Smooth muscle cell (in vitro differentiated cells): Measurements from ENCODE around the gene CACNA2D1. TPM values are rescaled to one million over a fixed set of nuclear protein-coding genes. Genes with fewer than 3 reads are reported as not detected.

Experiments used
- DNase-seq: peaks from one replicate; lab custom pipeline; 2025; ENCODE audit not compliant: unreplicated experiment; lab: John Stamatoyannopoulos, UW
- H2AFZ ChIP-seq: fragments of 200-600 bp; sonication (generic); 2 replicates; pipeline ENCODE4 v1.6.0; 2016; ENCODE audit warnings: antibody characterized with exemption, low read depth, mild to moderate bottlenecking
- H3F3A ChIP-seq: fragments of 200-600 bp; sonication (generic); 2 replicates; pipeline ENCODE4 v1.6.0; 2017; ENCODE audit warnings: antibody characterized with exemption, low read depth
- H3K27ac ChIP-seq: fragments of 200-600 bp; sonication (generic); 2 replicates; pipeline ENCODE4 v1.5.1; 2016; ENCODE audit warnings: low read depth, mild to moderate bottlenecking
- H3K27me3 ChIP-seq: fragments of 200-600 bp; sonication (generic); 2 replicates; pipeline ENCODE4 v1.6.1; 2016; ENCODE audit warnings: low read depth, mild to moderate bottlenecking
- H3K36me3 ChIP-seq: fragments of 200-600 bp; sonication (generic); 2 replicates; pipeline ENCODE4 v1.5.1; 2016; ENCODE audit warnings: low read depth
- H3K4me1 ChIP-seq: fragments of 200-600 bp; sonication (generic); 2 replicates; pipeline ENCODE4 v1.5.1; 2016; ENCODE audit warnings: low read depth
- H3K4me2 ChIP-seq: fragments of 200-600 bp; sonication (generic); 2 replicates; pipeline ENCODE4 v1.6.0; 2016; ENCODE audit warnings: mild to moderate bottlenecking
- H3K4me3 ChIP-seq: fragments of 200-600 bp; sonication (generic); 2 replicates; pipeline ENCODE4 v1.5.1; 2016; ENCODE audit warnings: mild to moderate bottlenecking
- H3K79me2 ChIP-seq: fragments of 200-600 bp; sonication (generic); 2 replicates; pipeline ENCODE4 v1.6.0; 2016; ENCODE audit warnings: low read depth, mild to moderate bottlenecking
- H3K9ac ChIP-seq: fragments of 200-600 bp; sonication (generic); 2 replicates; pipeline ENCODE4 v1.6.0; 2016; ENCODE audit warnings: low read depth
- H3K9me3 ChIP-seq: fragments of 200-600 bp; sonication (generic); replicated peaks from 2 replicates; pipeline ENCODE4 v1.5.1; 2016; ENCODE audit warnings: low read depth
- H4K20me1 ChIP-seq: fragments of 200-600 bp; sonication (generic); 2 replicates; pipeline ENCODE4 v1.6.0; 2016; ENCODE audit warnings: low read depth
- WGBS: methylation state at CpG from one replicate; pipeline ENCODE4 v1.1.7; 2016; ENCODE audit warnings: low lambda C conversion rate; 5-methylcytosine and 5-hydroxymethylcytosine counted together
- polyA plus RNA-seq: library from polyadenylated mRNA; unstranded; fragments of >200 nt; fragmentation: Nextera tagmentation; extraction: Ambion mirVana; gene quantifications from 2 replicates; pipeline ENCODE4 v1.2.1, GENCODE V29; 2016
- total RNA-seq: library from RNA; depleted of rRNA; stranded (reverse); fragments of >200 nt; gene quantifications from 2 replicates; pipeline ENCODE4 v1.2.3, GENCODE V29; 2014
- TF ChIP-seq, protein P1 (sequence below): fragments of 200-600 bp; sonication (generic); IDR thresholded peaks from 2 replicates; pipeline ENCODE4 v1.5.1; 2017; ENCODE audit warnings: borderline replicate concordance, mild to moderate bottlenecking, antibody characterized with exemption; ENCODE audit not compliant: insufficient read depth, poor library complexity, severe bottlenecking

The CACNA2D1 gene
- total and polyA plus RNA-seq, 2 experiments from 2014 or later, result 4.1 to 39.3 TPM

DNA sequence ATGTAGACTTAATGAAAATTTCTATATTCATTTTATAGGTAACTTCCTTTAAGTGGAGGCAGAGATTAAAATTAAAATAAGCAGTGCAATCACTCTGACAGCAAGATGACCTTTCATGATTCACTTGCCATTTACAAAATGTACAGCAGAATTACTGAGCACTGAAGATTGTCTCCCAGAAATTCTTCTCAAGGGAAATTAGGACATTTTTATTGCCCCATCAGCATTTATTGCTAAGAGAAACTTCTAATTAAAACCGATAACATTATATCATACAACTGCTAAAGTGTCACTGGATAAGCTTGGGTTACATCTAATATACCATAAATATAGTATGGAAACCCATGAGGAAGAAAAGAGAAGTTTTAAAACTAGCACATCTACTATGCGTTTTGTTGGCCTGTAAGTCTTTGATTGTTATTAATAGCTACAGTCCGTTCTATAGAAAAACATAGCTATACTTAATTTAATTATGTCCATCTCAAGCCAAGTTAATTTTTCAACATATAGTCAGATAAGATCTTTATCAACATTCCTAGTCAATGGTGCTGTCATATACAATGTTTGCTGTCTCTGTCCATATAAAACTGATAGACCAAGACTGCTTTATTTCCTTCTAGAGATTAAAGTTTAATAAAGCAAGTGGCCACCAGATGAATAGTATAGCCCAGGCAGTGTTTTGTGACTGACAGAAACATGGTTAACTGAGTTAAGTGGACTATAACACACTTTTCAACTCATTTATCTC, 456.7 kb downstream of the CACNA2D1 start:
- H3K4me1 ChIP-seq, result no peaks in the 10 kb centered on the region

DNA sequence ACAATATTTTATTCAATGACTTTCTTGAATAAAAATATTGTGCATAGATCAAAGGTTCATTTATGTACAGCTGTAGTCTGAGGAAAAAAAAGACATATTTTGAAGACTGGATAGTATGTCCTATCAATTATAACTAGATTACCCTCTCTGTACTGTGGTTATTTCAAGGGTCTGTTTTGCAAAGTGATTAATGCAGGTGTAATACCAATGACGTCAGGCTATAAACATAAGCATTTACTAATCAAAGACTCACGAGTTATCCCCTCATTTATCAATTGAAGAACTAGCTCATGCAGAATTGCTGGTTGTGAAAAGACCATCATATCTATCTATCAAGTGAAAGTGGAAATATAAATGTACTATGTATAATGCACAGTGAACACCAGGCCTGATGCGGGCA, 460.2 kb downstream of the CACNA2D1 start:
- no peaks in the 10 kb centered on the region for H3F3A ChIP-seq
- no peak overlapping the region for H3K9ac ChIP-seq
- H3K36me3 ChIP-seq, result no peaks in the 10 kb centered on the region
- DNase-seq, result no peak
- WGBS, result 94% methylated on average over 3 of the region's 3 CpGs
- no peak overlapping the region for H3K27ac ChIP-seq
- TF ChIP-seq, protein P1, sequence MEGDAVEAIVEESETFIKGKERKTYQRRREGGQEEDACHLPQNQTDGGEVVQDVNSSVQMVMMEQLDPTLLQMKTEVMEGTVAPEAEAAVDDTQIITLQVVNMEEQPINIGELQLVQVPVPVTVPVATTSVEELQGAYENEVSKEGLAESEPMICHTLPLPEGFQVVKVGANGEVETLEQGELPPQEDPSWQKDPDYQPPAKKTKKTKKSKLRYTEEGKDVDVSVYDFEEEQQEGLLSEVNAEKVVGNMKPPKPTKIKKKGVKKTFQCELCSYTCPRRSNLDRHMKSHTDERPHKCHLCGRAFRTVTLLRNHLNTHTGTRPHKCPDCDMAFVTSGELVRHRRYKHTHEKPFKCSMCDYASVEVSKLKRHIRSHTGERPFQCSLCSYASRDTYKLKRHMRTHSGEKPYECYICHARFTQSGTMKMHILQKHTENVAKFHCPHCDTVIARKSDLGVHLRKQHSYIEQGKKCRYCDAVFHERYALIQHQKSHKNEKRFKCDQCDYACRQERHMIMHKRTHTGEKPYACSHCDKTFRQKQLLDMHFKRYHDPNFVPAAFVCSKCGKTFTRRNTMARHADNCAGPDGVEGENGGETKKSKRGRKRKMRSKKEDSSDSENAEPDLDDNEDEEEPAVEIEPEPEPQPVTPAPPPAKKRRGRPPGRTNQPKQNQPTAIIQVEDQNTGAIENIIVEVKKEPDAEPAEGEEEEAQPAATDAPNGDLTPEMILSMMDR, result no peak
- H4K20me1 ChIP-seq, result no peaks in the 10 kb centered on the region
- no peaks in the 10 kb centered on the region for H3K9me3 ChIP-seq
- H3K4me1 ChIP-seq, result no peaks in the 10 kb centered on the region
- no peaks in the 10 kb centered on the region for H3K27me3 ChIP-seq
- no peaks in the 10 kb centered on the region for H3K79me2 ChIP-seq
- H3K4me3 ChIP-seq, result no peak overlapping the region
- no peak overlapping the region for H3K4me2 ChIP-seq
- no peak overlapping the region for H2AFZ ChIP-seq

More for the DNA sequence above, 456.7 kb downstream of the CACNA2D1 start:
- Histone ChIP-seq H3K27ac (no peak overlapping the region), H3F3A (no peaks in the 10 kb centered on the region), H3K27me3 (no peaks in the 10 kb centered on the region), H3K4me2 (no peak overlapping the region), H2AFZ (no peak overlapping the region), H4K20me1 (no peaks in the 10 kb centered on the region), H3K9ac (no peak overlapping the region), H3K36me3 (no peaks in the 10 kb centered on the region), H3K4me3 (no peak overlapping the region), H3K79me2 (no peaks in the 10 kb centered on the region), H3K9me3 (no peaks in the 10 kb centered on the region)
- whole genome bisulfite sequencing, result 96% methylated on average over 3 of the region's 3 CpGs
- no peak for DNase-seq
- TF ChIP-seq, protein P1, result no peak

DNA sequence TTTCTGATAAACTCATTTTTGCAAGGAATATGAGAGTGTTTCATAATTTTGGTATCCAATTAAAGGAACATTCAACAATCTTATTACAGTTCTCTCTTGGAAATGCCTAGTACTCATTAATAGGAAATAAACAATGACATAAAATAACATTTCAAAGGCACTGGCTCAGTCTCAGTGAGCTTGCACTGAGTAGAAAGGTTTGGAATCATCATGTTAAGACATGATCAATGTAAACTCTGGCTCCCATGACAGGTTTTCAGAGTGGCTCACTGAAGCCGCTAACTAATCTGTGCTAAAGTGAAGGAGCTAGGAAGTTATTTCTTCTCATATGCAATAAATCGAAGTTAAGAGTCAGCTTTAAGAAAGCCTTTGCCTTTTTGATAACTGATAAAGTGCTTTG, 470.5 kb downstream of the CACNA2D1 start:
- Histone ChIP-seq H3F3A (no peaks in the 10 kb centered on the region), H3K4me1 (no peaks in the 10 kb centered on the region), H3K27ac (no peak overlapping the region), H3K79me2 (no peaks in the 10 kb centered on the region), H3K4me2 (no peak overlapping the region), H2AFZ (no peak overlapping the region), H3K36me3 (no peaks in the 10 kb centered on the region), H4K20me1 (no peaks in the 10 kb centered on the region), H3K9ac (no peak overlapping the region), H3K9me3 (no peaks in the 10 kb centered on the region), H3K4me3 (no peak overlapping the region), H3K27me3 (no peaks in the 10 kb centered on the region)
- TF ChIP-seq, protein P1, result no peak
- DNase-seq, result no peak
- WGBS, result 90% methylated on average over 2 of the region's 2 CpGs

DNA sequence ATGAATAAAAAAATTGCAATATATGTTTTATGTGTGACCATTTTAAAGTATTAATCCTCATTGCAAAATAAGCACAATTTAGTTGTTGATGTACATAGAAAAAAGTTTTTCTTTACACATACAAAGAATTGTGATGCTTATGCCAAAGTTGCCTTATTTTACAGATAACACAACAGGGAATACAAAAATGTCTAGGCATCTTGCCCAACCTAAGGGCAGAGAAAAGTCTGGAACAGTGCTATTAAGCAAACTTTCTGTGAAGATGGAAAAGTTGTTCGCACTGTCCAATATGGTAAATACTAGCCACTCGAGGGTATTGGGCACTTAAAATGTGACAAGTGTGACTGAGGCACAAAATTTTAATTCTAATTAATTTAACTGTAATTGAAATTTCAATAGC, 483.6 kb downstream of the CACNA2D1 start:
- DNase-seq, result no peak
- Histone ChIP-seq H3K36me3 (peaks cover 3% of the 10 kb centered on the region), H3F3A (no peaks in the 10 kb centered on the region), H3K4me2 (no peak overlapping the region), H3K79me2 (no peaks in the 10 kb centered on the region), H3K4me1 (peaks cover 7% of the 10 kb centered on the region), H3K9me3 (no peaks in the 10 kb centered on the region), H3K9ac (no peak overlapping the region), H3K27me3 (no peaks in the 10 kb centered on the region), H2AFZ (no peak overlapping the region), H4K20me1 (no peaks in the 10 kb centered on the region), H3K27ac (no peak overlapping the region), H3K4me3 (no peak overlapping the region)
- TF ChIP-seq, protein P1, result no peak
- WGBS, result 95% methylated on average over 2 of the region's 2 CpGs
